ENCODE data around the gene MLXIP. TPM values are rescaled to one million over a fixed set of nuclear protein-coding genes. Genes with fewer than 3 reads are reported as not detected.

Gene MLXIP
- total and polyA plus RNA-seq, 2 of the 13 experiments (the other 11 are each of a cell fraction or from before 2014, with no cell fraction given), result 5.3 to 6.7 TPM

- ATAC-seq (no peak), FAIRE-seq (no peak), DNase-seq (ENCODE audit: low spot score) (no peak)
- 87% methylated on average over 3 of the region's 13 CpGs for WGBS (ENCODE audit: low lambda C conversion rate)
- no peak overlapping the region for H3K4me2 ChIP-seq (ENCODE audit: low read depth, low read length)
- no peaks in the 10 kb centered on the region for H3K9me3 ChIP-seq (ENCODE audit: low read length)
- peaks cover 3% of the 10 kb centered on the region for H3K79me2 ChIP-seq (ENCODE audit: insufficient read depth, low read length)
- H3K4me1 ChIP-seq (ENCODE audit: insufficient read depth, low read length), result peaks cover 38% of the 10 kb centered on the region
- H3K27me3 ChIP-seq (ENCODE audit: control insufficient read depth in 1 of 2, insufficient read depth in 2 of 2, low read length in 2 of 2), result no peaks in the 10 kb centered on the region
- H3K36me3 ChIP-seq (replicated peaks in 1 of 2; ENCODE audit: control insufficient read depth in 1 of 2, insufficient read depth in 2 of 2, low read length in 2 of 2), result peaks cover 19 to 49% of the 10 kb centered on the region in 2 experiments; a peak in 4 of 5 replicates
- CTCF ChIA-PET (ENCODE audit: low intra/inter-chr PET ratio, low total read pairs), result interaction anchor here (2.1 kb wide), 1 partner anchor 73 kb away, joined by 9 read pairs; no protein-coding TSS in a partner anchor
- no peak overlapping the region for H3K27ac ChIP-seq (ENCODE audit: extremely low read length, insufficient read depth, low read length)
- intact Hi-C loops (cut with micrococcal nuclease; ENCODE audit: unreplicated experiment) (loop anchor here (10.0 kb wide), 1 partner anchor 173 kb away; no protein-coding TSS in a partner anchor), in situ Hi-C loops (cut with HindIII; ENCODE audit: extremely low pct_ligation_motif_present, low pct_unique_long_range_greater_than_20kb) (no loop called here)
- no peak overlapping the region for H2AFZ ChIP-seq (ENCODE audit: low read length)
- no peak overlapping the region for H3K4me3 ChIP-seq (replicated peaks in 1 of 3; ENCODE audit: insufficient read depth in 1 of 3, low read depth in 2 of 3, low read length in 3 of 3)
- no TSS peak for BruUV-seq (replicated peaks)
- POLR2A ChIA-PET, result no interaction called here
- H3K9ac ChIP-seq (ENCODE audit: insufficient read depth, low read depth, low read length), result no peak overlapping the region
- 0 out of 2 replicates have a peak, but pooled peaks cover 3% of the 10 kb centered on the region for H4K20me1 ChIP-seq (ENCODE audit: insufficient read depth, low read length)
- TF ChIP-seq KAT2B (IDR thresholded peaks at IDR 0.05; ENCODE audit: borderline replicate concordance, low read depth, low read length), result no peak
- no peak for TF ChIP-seq NR2F6 (IDR thresholded peaks at IDR 0.05)
- no peak for TF ChIP-seq NR2F6 (CRISPR knock-in tag; IDR thresholded peaks at IDR 0.05)
- TF ChIP-seq POLR2AphosphoS5 (IDR thresholded peaks at IDR 0.05; ENCODE audit: low read depth, low read length), result no peak
- no peak for TF ChIP-seq SP5 (CRISPR knock-in tag; IDR thresholded peaks at IDR 0.05; ENCODE audit: borderline replicate concordance, low read depth)
- TF ChIP-seq SUZ12 (IDR thresholded peaks at IDR 0.05; ENCODE audit: low read depth, low read length), result no peak
- TF ChIP-seq ZNF672 (CRISPR knock-in tag; IDR thresholded peaks at IDR 0.05), result no peak
- no peak for TF ChIP-seq SPEN (CRISPR knock-in tag; IDR thresholded peaks at IDR 0.05; ENCODE audit: low read depth)
- no peak for TF ChIP-seq JDP2 (CRISPR knock-in tag; IDR thresholded peaks at IDR 0.05; ENCODE audit: borderline replicate concordance)
- no peak for TF ChIP-seq MYPOP (CRISPR knock-in tag; IDR thresholded peaks at IDR 0.05)
- TF ChIP-seq TFDP2 (CRISPR knock-in tag; IDR thresholded peaks at IDR 0.05), result no peak
- TF ChIP-seq HNRNPUL1 (IDR thresholded peaks at IDR 0.05; ENCODE audit: low read depth, low read length), result no peak
- TF ChIP-seq ZBTB40 (IDR thresholded peaks at IDR 0.05), result no peak
- TF ChIP-seq ZBTB40 (CRISPR knock-in tag; IDR thresholded peaks at IDR 0.05), result no peak
- TF ChIP-seq MLLT10 (CRISPR knock-in tag; IDR thresholded peaks at IDR 0.05), result no peak
Measured at GRCh38 chr12:122127839-122128238, 49.3 kb downstream of the MLXIP start.
